ENCODE results near the gene MEPCE.

The MEPCE gene

DNA sequence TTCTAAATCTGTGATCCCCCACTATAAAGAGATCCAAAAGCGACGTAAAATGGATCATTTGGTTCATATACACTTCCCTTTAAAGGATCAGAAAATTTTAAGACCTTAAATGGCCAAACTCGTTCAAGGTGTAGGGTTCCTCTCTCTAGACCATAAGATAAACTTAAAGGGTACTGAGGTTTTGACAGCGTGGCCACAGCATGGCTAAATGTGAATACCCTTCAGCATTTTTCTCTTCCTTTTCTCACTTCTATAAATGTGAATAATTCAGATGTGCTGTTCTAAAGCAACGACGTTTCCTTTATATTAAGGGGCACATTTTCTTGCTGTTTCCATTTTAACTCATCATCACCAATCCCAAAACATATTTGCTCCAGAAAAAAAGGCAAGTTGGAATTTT, 6.3 kb upstream of the MEPCE start:
- H3K27me3 ChIP-seq (replicated peaks; ENCODE audit: control insufficient read depth, insufficient read depth, low read length): no peaks in the 10 kb centered on the region
- no peak overlapping the region for H3K4me3 ChIP-seq (replicated peaks; ENCODE audit: low read depth, low read length)
- H3K36me3 ChIP-seq (ENCODE audit: control insufficient read depth, insufficient read depth, low read length): no peaks in the 10 kb centered on the region
- DNase-seq (ENCODE audit: extremely low read depth, insufficient read length): no peak
- TF ChIP-seq, protein P1, sequence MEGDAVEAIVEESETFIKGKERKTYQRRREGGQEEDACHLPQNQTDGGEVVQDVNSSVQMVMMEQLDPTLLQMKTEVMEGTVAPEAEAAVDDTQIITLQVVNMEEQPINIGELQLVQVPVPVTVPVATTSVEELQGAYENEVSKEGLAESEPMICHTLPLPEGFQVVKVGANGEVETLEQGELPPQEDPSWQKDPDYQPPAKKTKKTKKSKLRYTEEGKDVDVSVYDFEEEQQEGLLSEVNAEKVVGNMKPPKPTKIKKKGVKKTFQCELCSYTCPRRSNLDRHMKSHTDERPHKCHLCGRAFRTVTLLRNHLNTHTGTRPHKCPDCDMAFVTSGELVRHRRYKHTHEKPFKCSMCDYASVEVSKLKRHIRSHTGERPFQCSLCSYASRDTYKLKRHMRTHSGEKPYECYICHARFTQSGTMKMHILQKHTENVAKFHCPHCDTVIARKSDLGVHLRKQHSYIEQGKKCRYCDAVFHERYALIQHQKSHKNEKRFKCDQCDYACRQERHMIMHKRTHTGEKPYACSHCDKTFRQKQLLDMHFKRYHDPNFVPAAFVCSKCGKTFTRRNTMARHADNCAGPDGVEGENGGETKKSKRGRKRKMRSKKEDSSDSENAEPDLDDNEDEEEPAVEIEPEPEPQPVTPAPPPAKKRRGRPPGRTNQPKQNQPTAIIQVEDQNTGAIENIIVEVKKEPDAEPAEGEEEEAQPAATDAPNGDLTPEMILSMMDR (IDR thresholded peaks at IDR 0.05; ENCODE audit: insufficient read depth, low read length, poor library complexity, severe bottlenecking): no peak

- DNase-seq (ENCODE audit: extremely low read depth, insufficient read length): no peak
- TF ChIP-seq, protein P1 (IDR thresholded peaks at IDR 0.05; ENCODE audit: insufficient read depth, low read length, poor library complexity, severe bottlenecking): no peak
- H3K36me3 ChIP-seq (ENCODE audit: control insufficient read depth, insufficient read depth, low read length): no peaks in the 10 kb centered on the region
- H3K27me3 ChIP-seq (replicated peaks; ENCODE audit: control insufficient read depth, insufficient read depth, low read length): no peaks in the 10 kb centered on the region
- H3K4me3 ChIP-seq (replicated peaks; ENCODE audit: low read depth, low read length): no peak overlapping the region
Measured at GRCh38 chr7:100425347-100425746, 4.3 kb upstream of the MEPCE start.

DNA sequence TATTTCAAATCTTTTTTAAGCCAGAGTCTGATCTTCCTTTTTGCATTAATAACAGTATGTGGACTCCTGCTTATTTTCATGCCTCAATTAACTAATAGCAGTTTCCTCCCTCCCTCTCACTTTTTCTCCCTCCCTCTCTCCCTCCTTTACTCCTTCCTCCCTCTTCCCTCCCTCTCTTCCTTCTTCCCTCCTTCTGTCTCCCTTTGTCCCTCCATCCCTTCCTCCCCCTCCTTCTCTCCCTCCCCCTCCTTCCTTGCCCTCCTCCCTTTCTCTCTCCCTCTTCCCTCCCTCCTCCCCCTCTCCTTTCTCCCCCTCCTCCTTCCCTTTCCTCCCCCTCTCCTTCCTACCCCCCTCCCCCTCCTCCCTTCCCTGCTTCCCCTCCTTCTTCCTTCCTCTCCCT, 3.1 kb upstream of the MEPCE start:
- Histone ChIP-seq H3K4me3 (replicated peaks; ENCODE audit: low read depth, low read length) (no peak overlapping the region), H3K27me3 (replicated peaks; ENCODE audit: control insufficient read depth, insufficient read depth, low read length) (no peaks in the 10 kb centered on the region), H3K36me3 (ENCODE audit: control insufficient read depth, insufficient read depth, low read length) (peaks cover 5% of the 10 kb centered on the region)
- TF ChIP-seq, protein P1 (IDR thresholded peaks at IDR 0.05; ENCODE audit: insufficient read depth, low read length, poor library complexity, severe bottlenecking): no peak
- no peak for DNase-seq (ENCODE audit: extremely low read depth, insufficient read length)

- Histone ChIP-seq H3K4me3 (replicated peaks; ENCODE audit: low read depth, low read length) (no peak overlapping the region; the same call in 1 of the 2 replicates), H3K36me3 (ENCODE audit: control insufficient read depth, insufficient read depth, low read length) (peaks cover 5% of the 10 kb centered on the region), H3K27me3 (replicated peaks; ENCODE audit: control insufficient read depth, insufficient read depth, low read length) (no peaks in the 10 kb centered on the region)
- DNase-seq (ENCODE audit: extremely low read depth, insufficient read length): no peak
- TF ChIP-seq, protein P1 (IDR thresholded peaks at IDR 0.05; ENCODE audit: insufficient read depth, low read length, poor library complexity, severe bottlenecking): no peak
Measured at GRCh38 chr7:100427762-100428198, 1.9 kb upstream of the MEPCE start.

DNA sequence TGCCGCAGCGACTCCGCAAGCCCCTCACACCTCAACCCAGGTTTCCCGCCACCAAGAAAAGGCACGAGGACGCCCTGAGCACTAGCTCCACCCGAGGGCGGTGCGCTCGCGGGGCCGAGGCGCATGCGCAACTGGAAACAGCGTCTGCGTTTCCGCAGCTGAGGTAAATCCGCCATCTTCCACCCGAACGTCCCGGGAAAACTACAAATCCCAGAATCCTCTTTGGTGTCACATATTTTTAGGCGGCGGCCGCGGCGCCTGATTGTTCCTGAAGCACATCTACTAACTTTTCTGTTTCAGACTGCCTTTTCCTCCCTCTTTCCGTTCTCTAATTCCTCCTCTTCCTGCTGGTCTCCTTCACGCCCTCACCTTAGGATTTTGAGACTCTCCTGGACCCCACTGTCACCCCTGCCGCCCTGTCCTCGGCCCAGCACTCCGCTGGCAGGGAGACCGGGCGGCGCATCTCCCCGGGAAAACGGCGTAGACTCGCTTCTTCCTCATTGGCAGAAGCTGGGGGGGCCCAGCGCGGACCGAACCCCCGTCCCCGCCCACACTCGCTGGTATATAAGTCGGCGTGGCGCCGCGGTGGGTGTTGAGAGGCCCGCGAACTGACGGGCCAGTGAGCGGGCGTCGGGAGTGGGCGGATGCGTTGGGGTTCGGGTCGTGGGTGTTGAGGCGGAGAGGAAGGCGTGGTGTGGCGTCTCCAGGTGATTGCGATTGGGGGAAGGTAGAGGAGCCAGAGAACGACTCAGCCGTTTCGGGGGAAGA, 1.2 kb upstream of the MEPCE start, which contains the start of gene ZCWPW1:
ZCWPW1 (minus strand) TSS at position 505 of the 768 bp plus-strand sequence. CDS start 8,054 bp downstream, outside the sequence.
- TF ChIP-seq, protein P1 (IDR thresholded peaks at IDR 0.05; ENCODE audit: insufficient read depth, low read length, poor library complexity, severe bottlenecking): no peak
- H3K4me3 ChIP-seq (replicated peaks; ENCODE audit: low read depth, low read length): peak within 1 kb of the TSS; percentile 89
- peak; percentile 98 for DNase-seq (ENCODE audit: extremely low read depth, insufficient read length)
- H3K36me3 ChIP-seq (ENCODE audit: control insufficient read depth, insufficient read depth, low read length): peaks cover 8% of the 10 kb centered on the region
- H3K27me3 ChIP-seq (replicated peaks; ENCODE audit: control insufficient read depth, insufficient read depth, low read length): no peaks in the 10 kb centered on the region

Data from GM06990 (cell line).